ENCODE data around the gene ZCCHC7.

DNA sequence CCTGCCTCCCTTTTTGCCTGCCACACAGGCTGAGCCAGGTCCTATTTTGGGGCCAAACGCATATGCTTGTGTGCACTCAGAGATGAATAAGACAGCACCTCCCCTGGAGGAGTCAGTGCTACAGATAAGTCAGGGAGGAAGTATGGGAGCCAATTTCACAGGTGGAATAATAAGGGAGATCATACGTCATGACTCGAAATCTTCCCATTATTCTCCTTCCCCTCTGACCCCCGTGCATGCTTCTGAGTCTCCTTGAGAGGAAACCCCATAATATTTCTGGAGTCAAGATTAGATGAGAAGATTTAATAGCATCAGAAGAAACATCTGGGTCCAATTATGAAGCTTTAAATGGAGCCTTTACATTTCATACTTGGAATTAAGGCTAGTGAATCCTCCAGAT, 15.1 kb upstream of the ZCCHC7 start:
- TF ChIP-seq, protein P1, sequence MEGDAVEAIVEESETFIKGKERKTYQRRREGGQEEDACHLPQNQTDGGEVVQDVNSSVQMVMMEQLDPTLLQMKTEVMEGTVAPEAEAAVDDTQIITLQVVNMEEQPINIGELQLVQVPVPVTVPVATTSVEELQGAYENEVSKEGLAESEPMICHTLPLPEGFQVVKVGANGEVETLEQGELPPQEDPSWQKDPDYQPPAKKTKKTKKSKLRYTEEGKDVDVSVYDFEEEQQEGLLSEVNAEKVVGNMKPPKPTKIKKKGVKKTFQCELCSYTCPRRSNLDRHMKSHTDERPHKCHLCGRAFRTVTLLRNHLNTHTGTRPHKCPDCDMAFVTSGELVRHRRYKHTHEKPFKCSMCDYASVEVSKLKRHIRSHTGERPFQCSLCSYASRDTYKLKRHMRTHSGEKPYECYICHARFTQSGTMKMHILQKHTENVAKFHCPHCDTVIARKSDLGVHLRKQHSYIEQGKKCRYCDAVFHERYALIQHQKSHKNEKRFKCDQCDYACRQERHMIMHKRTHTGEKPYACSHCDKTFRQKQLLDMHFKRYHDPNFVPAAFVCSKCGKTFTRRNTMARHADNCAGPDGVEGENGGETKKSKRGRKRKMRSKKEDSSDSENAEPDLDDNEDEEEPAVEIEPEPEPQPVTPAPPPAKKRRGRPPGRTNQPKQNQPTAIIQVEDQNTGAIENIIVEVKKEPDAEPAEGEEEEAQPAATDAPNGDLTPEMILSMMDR (conservative IDR thresholded peaks at IDR 0.05; ENCODE audit: low read length), result no peak
- no peak for TF ChIP-seq EZH2phosphoT487 (IDR thresholded peaks at IDR 0.05; ENCODE audit: borderline replicate concordance)

Data from Loucy (cell line).